Esophagus squamous epithelium (tissue), 4 donors: ENCODE results near the gene ZNF202.

Source experiments
- POLR2A ChIP-seq, 4 donors: fragments of 450-650 bp; IDR thresholded peaks; one replicate each; pipeline ENCODE4 v1.6.1; 2017; ENCODE audit warnings: antibody characterized with exemption in 4 of 4, mild to moderate bottlenecking in 4 of 4, moderate library complexity in 3 of 4
- TF ChIP-seq, protein P1 (sequence below), 6 experiments: fragments of 450-650 bp in 4 of 6; fragments of 200-600 bp in 2 of 6; sonication (generic) in 2 of 6; IDR thresholded peaks; one replicate each; pipeline ENCODE4 v1.5.1; 2016 to 2019; ENCODE audit warnings: antibody characterized with exemption in 6 of 6, mild to moderate bottlenecking in 4 of 6, moderate library complexity in 4 of 6

DNA sequence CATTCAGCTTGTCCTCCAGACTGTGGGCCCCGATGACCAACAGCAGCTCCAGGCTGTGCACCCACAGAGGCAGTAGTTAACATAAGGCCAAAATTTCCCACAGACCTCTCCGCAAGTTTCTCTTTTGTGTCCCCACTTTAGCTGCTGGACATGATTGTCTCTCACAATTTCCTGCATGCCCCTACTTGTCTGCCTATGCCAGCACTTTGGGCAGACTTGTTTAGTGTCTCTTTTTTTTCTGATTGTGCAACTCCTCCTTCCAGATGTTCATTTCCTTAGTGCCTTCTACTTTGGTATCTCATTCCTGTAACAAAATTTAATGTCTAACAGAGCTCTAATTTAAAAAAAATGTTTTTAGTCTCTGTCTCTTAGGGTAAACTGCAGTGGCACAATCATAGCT lies 63.2 kb downstream of the ZNF202 start:
- TF ChIP-seq, protein P1, sequence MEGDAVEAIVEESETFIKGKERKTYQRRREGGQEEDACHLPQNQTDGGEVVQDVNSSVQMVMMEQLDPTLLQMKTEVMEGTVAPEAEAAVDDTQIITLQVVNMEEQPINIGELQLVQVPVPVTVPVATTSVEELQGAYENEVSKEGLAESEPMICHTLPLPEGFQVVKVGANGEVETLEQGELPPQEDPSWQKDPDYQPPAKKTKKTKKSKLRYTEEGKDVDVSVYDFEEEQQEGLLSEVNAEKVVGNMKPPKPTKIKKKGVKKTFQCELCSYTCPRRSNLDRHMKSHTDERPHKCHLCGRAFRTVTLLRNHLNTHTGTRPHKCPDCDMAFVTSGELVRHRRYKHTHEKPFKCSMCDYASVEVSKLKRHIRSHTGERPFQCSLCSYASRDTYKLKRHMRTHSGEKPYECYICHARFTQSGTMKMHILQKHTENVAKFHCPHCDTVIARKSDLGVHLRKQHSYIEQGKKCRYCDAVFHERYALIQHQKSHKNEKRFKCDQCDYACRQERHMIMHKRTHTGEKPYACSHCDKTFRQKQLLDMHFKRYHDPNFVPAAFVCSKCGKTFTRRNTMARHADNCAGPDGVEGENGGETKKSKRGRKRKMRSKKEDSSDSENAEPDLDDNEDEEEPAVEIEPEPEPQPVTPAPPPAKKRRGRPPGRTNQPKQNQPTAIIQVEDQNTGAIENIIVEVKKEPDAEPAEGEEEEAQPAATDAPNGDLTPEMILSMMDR (IDR thresholded peaks at IDR 0.05) = no peak
- no peak for TF ChIP-seq POLR2A (IDR thresholded peaks at IDR 0.05)
